Peyer's patch (tissue), 4 donors: ENCODE data around the gene PIGQ.

Source experiments
- CTCF ChIP-seq, 6 experiments: fragments of 450-650 bp in 4 of 6; fragments of 200-600 bp in 2 of 6; sonication (generic) in 1 of 6; IDR thresholded peaks; one replicate each; pipeline ENCODE4 v1.5.1; 2017 to 2019; ENCODE audit warnings: antibody characterized with exemption in 6 of 6, mild to moderate bottlenecking in 3 of 6, moderate library complexity in 1 of 6
- POLR2A ChIP-seq, 2 donors: fragments of 450-650 bp; IDR thresholded peaks; one replicate each; pipeline ENCODE4 v1.5.1; 2017; ENCODE audit warnings: antibody characterized with exemption in 2 of 2, mild to moderate bottlenecking in 2 of 2, moderate library complexity in 2 of 2

GRCh38 chr16:628321-629061 lies 58.7 kb downstream of the PIGQ start:
- TF ChIP-seq POLR2A (IDR thresholded peaks at IDR 0.05): no peak
- TF ChIP-seq CTCF (IDR thresholded peaks at IDR 0.05): no peak
